ENCODE results near the gene GLI3. TPM values are rescaled to one million over a fixed set of nuclear protein-coding genes. Genes with fewer than 3 reads are reported as not detected.

The GLI3 gene
- total and polyA plus RNA-seq, 2 of the 4 experiments (the other 2 are of a cell fraction): 1.3 to 3.9 TPM

DNA sequence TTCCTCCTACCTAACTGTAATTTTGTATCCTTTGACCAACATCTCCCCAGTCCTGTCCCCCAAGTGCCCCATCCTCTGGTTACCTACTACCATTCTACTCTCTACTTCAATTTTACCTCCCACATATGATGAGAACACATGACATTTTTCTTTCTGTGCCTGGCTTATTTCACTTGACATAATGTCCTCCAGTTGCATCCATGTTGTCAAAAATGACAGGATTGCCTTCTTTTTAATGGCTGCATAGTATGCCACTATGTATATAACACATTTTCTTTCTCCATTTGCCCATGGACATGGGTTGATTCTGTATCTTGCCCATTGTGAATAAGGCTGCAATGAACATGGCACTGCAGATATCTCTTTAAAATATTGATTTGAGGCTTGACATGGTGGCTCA is 33.7 kb downstream of the GLI3 start:
- Histone ChIP-seq H3K36me3 (ENCODE audit: control insufficient read depth, insufficient read depth, low read length) (no peaks in the 10 kb centered on the region), H4K91ac (ENCODE audit: insufficient read depth, low read depth, low read length) (no peak overlapping the region), H3K18ac (ENCODE audit: low read depth, low read length) (no peak overlapping the region), H3K4me2 (ENCODE audit: low read depth, low read length) (no peak overlapping the region), H2AK5ac (ENCODE audit: low read depth, low read length) (no peak overlapping the region), H3K4me3 (ENCODE audit: insufficient read depth, low read depth, low read length) (no peak overlapping the region), H3K56ac (ENCODE audit: extremely low read depth, insufficient read depth, low read length) (no peak overlapping the region), H4K20me1 (ENCODE audit: insufficient read depth, low read length) (0 out of 2 replicates have a peak, but pooled peaks cover 3% of the 10 kb centered on the region), H4K8ac (ENCODE audit: low read depth in 2 of 2, low read length in 2 of 2) (no peak overlapping the region), H3K4ac (ENCODE audit: low read depth, low read length) (no peak overlapping the region), H4K5ac (ENCODE audit: low read depth, low read length) (no peak overlapping the region), H3K9me3 (ENCODE audit: control insufficient read depth, insufficient read depth, low read length) (no peaks in the 10 kb centered on the region), H2BK15ac (ENCODE audit: low read depth, low read length) (no peak overlapping the region), H2BK20ac (ENCODE audit: low read depth, low read length) (no peak overlapping the region), H3K9me1 (ENCODE audit: insufficient read depth, low read length) (peaks cover 3% of the 10 kb centered on the region; the same call in 1 of the 2 replicates), H2AFZ (replicated peaks; ENCODE audit: low read length, poor library complexity) (no peak overlapping the region), H3K9ac (ENCODE audit: low read depth, low read length) (no peak overlapping the region), H2BK5ac (ENCODE audit: low read depth, low read length, poor library complexity, severe bottlenecking) (no peak overlapping the region), H3K79me1 (ENCODE audit: low read depth in 1 of 2, low read length in 2 of 2) (peaks cover 10 to 36% of the 10 kb centered on the region in 2 experiments; a peak in 2 of 4 replicates), H2AK9ac (replicated peaks; ENCODE audit: low read depth, low read length, poor library complexity) (no peak overlapping the region), H2BK120ac (ENCODE audit: low read depth, low read length) (no peak overlapping the region), H3K4me1 (ENCODE audit: control insufficient read depth, insufficient read depth, low read length) (no peaks in the 10 kb centered on the region), H3K23ac (ENCODE audit: low read depth, low read length) (no peak overlapping the region), H3K14ac (replicated peaks; ENCODE audit: low read depth, low read length) (no peak overlapping the region), H3K27me3 (ENCODE audit: control insufficient read depth, insufficient read depth, low read length) (no peaks in the 10 kb centered on the region), H3K27ac (ENCODE audit: insufficient read depth, low read length) (no peak overlapping the region)
- ChIA-PET CTCF (no interaction called here), POLR2A (ENCODE audit: unreplicated experiment) (no interaction called here)
- ATAC-seq (ENCODE audit: low read depth) (no peak), DNase-seq (no peak)
- in situ Hi-C loops (cut with MboI; ENCODE audit: low sequenced_read_pairs) (no loop called here), dilution Hi-C loops (cut with HindIII; ENCODE audit: low sequenced_read_pairs, unreplicated experiment) (no loop called here), intact Hi-C loops (cut with micrococcal nuclease) (no loop called here)
- TF ChIP-seq, protein P1, sequence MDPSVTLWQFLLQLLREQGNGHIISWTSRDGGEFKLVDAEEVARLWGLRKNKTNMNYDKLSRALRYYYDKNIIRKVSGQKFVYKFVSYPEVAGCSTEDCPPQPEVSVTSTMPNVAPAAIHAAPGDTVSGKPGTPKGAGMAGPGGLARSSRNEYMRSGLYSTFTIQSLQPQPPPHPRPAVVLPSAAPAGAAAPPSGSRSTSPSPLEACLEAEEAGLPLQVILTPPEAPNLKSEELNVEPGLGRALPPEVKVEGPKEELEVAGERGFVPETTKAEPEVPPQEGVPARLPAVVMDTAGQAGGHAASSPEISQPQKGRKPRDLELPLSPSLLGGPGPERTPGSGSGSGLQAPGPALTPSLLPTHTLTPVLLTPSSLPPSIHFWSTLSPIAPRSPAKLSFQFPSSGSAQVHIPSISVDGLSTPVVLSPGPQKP (IDR thresholded peaks at IDR 0.05; ENCODE audit: borderline replicate concordance, low read depth, low read length): no peak
- no peak for TF ChIP-seq RCOR1 (IDR thresholded peaks at IDR 0.05; ENCODE audit: insufficient replicate concordance, low read length)
- TF ChIP-seq, protein P2, sequence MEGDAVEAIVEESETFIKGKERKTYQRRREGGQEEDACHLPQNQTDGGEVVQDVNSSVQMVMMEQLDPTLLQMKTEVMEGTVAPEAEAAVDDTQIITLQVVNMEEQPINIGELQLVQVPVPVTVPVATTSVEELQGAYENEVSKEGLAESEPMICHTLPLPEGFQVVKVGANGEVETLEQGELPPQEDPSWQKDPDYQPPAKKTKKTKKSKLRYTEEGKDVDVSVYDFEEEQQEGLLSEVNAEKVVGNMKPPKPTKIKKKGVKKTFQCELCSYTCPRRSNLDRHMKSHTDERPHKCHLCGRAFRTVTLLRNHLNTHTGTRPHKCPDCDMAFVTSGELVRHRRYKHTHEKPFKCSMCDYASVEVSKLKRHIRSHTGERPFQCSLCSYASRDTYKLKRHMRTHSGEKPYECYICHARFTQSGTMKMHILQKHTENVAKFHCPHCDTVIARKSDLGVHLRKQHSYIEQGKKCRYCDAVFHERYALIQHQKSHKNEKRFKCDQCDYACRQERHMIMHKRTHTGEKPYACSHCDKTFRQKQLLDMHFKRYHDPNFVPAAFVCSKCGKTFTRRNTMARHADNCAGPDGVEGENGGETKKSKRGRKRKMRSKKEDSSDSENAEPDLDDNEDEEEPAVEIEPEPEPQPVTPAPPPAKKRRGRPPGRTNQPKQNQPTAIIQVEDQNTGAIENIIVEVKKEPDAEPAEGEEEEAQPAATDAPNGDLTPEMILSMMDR (conservative IDR thresholded peaks at IDR 0.05; ENCODE audit: low read depth, low read length): no peak
- no peak for TF ChIP-seq RFX5 (IDR thresholded peaks at IDR 0.05; ENCODE audit: low read depth, low read length)
- TF ChIP-seq MAFK (IDR thresholded peaks at IDR 0.05; ENCODE audit: low read depth, low read length): no peak
- TF ChIP-seq FOS (IDR thresholded peaks at IDR 0.05; ENCODE audit: low read depth, low read length): no peak
- no peak for TF ChIP-seq CEBPB (IDR thresholded peaks at IDR 0.05; ENCODE audit: low read depth, low read length)
- TF ChIP-seq MXI1 (IDR thresholded peaks at IDR 0.05; ENCODE audit: borderline replicate concordance, low read depth, low read length): no peak
- TF ChIP-seq RAD21 (IDR thresholded peaks at IDR 0.05; ENCODE audit: low read length): no peak
- no TSS peak for BruUV-seq (replicated peaks)

Measured in IMR-90 (cell line).